ENCODE data around the gene GPX3.

The GPX3 gene, protein sequence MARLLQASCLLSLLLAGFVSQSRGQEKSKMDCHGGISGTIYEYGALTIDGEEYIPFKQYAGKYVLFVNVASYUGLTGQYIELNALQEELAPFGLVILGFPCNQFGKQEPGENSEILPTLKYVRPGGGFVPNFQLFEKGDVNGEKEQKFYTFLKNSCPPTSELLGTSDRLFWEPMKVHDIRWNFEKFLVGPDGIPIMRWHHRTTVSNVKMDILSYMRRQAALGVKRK

GRCh38 chr5:151020304-151021110 lies at the start of gene GPX3:
GPX3 (plus strand) TSS chr5:151020591; CDS start chr5:151020655, 64 bp downstream.
- DNase-seq (ENCODE audit: low spot score): peak; percentile 19

- no peak for DNase-seq (ENCODE audit: low spot score)
Measured at GRCh38 chr5:150978590-150978989, 41.8 kb upstream of the GPX3 start.

- DNase-seq (ENCODE audit: low spot score): no peak
Measured at GRCh38 chr5:150987746-150988145, 32.6 kb upstream of the GPX3 start.

DNA sequence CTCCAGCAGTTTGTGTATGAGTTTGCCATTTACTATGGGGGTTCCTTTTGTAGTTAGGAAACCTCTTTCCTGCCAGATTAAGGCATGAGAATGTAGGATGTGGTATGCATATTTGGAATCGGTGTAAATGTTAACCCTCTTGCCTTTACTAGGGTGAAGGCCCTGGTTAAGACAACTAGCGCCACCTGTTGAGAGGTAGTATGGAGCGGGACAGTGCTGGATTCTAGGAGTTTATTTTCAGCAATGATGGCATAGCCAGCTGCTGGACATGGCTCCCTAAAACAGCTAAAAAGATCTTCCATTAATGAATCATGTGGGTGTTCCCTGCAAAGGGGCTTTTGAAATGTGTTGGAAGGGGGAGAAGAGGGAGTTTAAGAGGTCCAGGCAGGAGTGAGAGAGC lies 30.7 kb upstream of the GPX3 start:
- peak; percentile 61 for DNase-seq (ENCODE audit: low spot score)

GRCh38 chr5:150992705-150993104 lies 27.7 kb upstream of the GPX3 start:
- DNase-seq (ENCODE audit: low spot score): no peak

DNA sequence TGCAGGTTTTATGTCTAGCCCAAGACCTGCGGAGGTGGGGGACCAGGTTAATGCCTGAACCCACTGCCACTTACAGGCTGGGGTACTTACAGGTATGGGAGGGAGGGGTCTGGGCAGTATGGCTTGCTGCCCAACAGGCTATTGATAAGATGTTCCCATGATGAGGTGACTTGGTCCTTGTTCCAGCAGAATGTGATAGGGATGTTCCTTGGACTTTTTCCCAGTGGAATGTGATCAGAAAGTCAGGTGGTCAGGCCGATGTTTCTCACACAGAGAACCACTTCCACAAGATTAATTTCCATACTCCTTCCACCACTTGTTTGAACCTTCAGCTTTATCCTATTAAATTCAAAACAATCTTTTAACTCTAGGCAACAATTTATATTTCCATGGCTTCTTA lies 27.0 kb upstream of the GPX3 start:
- DNase-seq (ENCODE audit: low spot score): no peak

- DNase-seq (ENCODE audit: low spot score): no peak
Measured at GRCh38 chr5:150993826-150994412, 26.5 kb upstream of the GPX3 start.

- no peak for DNase-seq (ENCODE audit: low spot score)
Measured at GRCh38 chr5:150999704-151000442, 20.5 kb upstream of the GPX3 start.

DNA sequence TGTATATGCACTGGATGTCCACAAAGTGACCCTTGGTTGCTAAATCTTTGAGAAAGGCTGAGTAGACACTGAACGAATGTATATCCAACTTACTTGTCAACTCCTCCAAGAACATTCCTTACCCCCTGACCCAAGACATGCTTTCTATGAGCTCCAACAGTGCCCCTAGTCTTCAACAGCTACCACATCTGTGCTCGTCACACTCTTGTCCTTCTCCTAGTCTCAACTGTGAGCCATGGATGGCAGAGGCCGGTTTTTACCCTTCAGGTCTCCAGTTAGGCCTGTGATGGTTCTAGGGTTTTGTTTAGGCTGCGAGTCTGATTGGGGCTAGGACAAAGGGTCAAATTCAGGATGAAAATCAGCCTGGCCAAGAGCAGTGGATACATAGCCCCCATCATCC lies 19.0 kb upstream of the GPX3 start:
- no peak for DNase-seq (ENCODE audit: low spot score)

GRCh38 chr5:151002250-151002649 lies 18.1 kb upstream of the GPX3 start:
- peak; percentile 65 for DNase-seq (ENCODE audit: low spot score)

- DNase-seq (ENCODE audit: low spot score): no peak
Measured at GRCh38 chr5:151002681-151003502, 17.5 kb upstream of the GPX3 start.

- no peak for DNase-seq (ENCODE audit: low spot score)
Measured at GRCh38 chr5:151003503-151003860, 16.9 kb upstream of the GPX3 start.

DNA sequence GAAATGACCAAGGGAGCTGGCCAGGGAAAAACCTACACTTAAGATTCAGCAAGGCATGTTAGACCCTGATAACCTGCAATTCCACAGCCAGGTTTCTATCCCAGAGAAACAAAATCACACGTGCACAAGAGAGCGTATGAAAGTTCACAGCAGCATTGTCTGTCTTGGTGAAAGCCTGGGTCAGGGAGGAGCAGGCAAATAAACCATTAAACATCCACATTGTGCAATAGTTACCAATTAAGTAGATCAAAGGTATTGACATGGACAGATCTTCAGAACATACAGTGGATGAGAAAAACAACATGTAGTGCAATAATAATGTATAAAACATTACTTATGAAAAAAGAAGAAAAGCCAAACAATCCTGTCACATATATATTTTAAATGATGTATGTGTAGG lies 15.9 kb upstream of the GPX3 start:
- DNase-seq (ENCODE audit: low spot score): no peak

- no peak for DNase-seq (ENCODE audit: low spot score)
Measured at GRCh38 chr5:151005187-151005949, 15.0 kb upstream of the GPX3 start.

GRCh38 chr5:151005950-151006576 lies 14.3 kb upstream of the GPX3 start:
- no peak for DNase-seq (ENCODE audit: low spot score)

DNA sequence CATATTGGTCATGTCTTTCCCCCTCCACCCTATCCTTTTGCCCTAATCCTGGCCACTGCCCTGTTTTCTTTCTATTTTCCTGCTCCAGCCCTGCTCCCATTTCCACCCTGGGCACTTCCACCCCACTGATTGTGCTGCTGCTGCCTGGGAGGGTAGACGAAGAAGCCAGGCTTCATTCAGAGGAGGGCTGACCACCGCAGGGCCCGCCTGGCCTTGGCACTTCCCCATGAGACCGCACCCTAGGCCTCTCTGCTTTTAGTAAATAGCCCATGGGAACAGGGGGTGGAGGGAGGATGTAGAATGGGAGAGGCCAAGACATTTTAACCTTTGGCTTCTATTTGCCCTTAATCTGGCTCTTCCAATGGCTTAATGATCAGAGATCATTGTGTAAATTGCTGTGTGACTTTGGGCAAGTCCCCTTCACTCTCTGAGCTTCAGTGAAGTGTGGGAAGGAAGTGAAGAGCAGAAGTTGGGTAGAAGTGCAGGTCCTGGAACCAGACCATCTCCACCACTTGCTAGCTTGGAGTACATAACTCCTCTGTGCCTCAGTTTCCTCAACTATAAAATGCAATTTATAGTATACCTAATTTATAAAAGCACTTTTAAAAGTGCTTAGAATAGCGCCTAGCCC lies 13.6 kb upstream of the GPX3 start:
- DNase-seq (ENCODE audit: low spot score): no peak

DNA sequence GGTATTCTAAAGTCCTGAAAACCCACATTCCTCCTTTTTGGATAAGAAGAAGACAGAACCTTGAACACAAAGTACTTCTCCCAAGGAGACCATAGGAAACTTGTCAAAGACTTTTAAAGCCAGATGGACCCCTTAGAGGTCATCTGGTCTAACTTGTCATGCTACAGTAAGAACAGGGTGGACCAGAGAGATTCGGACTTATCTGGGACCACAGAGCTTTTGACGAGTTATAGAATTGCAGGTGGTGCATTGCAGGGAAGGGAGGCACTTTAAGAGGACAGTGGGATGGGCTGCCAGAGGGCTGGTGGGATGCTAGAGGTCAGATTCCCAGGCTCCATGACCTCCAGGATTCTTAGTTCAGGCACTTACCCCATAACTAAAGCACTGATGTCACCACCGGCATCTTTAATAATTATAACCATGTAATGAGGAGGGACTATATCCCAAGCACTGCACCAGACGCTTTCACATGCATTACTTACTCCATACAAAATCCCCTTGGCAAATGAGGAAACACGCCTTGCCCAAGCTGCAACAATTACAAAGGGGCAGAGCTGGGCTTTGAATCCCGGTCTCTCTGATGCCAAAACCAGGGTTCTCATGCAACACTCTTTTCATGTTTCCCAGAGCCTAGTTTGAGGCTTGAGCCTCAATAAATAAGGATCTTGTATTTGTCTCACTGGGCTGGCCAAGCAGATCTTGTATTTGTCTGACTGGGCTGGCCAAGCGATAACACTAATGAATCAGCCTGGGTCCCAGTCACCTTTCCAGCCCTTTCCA lies 12.8 kb upstream of the GPX3 start:
- DNase-seq (ENCODE audit: low spot score): no peak

DNA sequence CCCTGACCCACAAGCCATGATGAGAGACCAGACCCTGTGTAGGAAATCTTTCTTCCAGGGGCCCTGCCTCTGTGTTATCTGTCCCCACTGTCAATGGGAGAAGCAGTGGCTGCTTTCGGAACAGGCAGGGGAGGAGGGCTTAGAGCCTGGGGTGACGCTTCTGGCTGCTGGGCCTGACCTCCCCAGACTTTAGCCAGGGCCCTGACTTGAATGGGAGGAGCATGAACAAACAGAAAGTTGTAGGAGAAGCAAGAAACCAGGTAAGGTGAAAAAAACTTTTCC lies 12.2 kb upstream of the GPX3 start:
- DNase-seq (ENCODE audit: low spot score): no peak

DNA sequence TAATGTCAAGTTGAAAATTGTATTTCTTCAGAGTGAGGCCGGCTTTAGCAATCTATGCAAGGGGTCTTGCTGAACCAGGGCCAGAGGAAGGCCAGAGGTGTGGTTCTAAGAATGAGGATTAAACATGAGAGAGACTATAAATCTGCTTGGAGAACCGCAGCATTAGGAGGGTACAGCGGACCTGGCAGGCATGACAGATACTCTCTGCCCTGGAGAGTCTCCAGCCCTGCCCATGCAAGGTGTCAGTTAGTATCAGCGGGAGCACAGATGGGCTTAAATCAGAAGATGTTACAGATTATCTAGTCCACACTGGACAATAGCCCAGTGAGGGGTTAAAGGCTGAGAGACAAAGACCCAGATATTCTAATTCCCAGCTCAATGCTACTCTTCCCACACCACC lies 11.5 kb upstream of the GPX3 start:
- no peak for DNase-seq (ENCODE audit: low spot score)

DNA sequence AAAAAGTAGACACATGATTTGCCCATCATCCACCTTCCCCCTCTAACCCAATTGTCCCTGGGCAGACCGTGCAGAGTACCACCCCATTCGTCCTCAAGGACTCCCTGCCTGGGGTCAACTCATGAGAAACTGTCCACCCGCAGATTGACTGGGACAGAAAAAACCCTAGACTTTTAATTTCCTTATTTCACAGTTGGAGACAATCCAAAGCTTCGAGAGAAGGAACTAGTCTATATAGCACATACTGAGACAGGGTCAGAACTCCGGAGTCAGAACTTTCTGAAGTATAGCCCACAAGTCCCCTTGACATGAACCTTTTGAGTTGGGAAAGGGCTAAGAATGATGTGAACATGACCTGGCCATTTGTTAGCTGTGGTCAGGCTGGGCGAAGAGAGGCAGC lies 7.5 kb upstream of the GPX3 start:
- no peak for DNase-seq (ENCODE audit: low spot score)
